Embryonic facial prominence (tissue), 1 donor: ENCODE data around the gene PEX1.
"Not testable (repeated sequence)": the region's sequence is repeated elsewhere in the genome, so short reads cannot be mapped to it uniquely, and the experiment has no call there.

ENCODE experiments used
- DNase-seq: peaks from one replicate; pipeline ENCODE4 v3.0.0-alpha.2; 2016; ENCODE audit errors: extremely low spot score

Gene PEX1

DNA sequence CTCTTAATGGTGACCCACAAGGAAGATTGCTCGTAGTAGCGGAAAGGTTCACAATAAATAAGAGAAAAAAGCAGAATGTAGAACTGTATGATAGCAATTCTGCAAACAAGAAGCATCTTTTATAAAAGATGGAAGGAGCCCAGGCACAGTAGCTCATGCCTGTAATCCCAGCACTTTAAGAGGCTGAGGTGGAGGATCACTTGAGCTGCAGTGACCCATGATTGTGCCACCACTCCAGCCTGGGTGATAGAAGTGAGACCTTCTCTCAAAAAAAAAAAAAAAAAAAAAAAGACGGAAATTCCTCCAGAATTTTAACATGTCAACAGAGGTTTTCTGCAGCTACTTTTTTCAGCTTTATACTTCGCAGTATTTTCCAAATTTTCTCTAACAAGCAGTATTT is 67.8 kb downstream of the PEX1 start:
- DNase-seq: no peak

DNA sequence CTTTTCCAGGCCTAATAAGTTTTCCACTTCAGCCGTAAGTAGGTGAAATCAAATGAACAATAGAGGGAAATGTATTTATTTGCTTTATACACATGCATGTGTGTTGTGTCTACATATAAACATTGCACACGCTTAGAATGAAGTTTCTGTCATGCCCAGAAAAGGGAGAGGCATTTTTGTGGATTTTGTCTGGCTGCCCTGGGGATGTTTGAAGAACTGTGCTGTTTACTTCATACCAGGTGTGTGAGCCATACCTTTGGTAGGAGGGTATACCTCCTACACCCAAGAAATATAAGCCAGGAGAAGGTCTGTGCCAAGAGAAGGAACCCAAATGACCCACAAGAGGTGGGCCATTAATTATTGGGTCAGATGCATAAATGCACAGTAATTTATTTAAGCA is 68.2 kb downstream of the PEX1 start:
- no peak for DNase-seq

DNA sequence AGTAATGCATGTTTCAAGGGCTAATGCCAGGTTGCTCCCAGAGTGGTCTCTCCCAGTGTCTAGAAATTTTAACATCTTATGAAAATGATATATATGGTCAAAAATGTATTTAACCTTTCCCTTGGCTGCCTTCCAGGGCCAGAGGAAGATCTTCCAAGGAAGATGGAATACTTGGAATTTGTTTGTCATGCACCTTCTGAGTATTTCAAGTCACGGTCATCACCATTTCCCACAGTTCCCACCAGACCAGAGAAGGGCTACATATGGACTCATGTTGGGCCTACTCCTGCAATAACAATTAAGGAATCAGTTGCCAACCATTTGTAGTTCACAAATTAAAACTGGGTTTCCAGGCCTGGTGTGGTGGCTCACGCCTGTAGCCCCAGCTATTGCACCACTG is 72.1 kb downstream of the PEX1 start:
- DNase-seq: no peak

DNA sequence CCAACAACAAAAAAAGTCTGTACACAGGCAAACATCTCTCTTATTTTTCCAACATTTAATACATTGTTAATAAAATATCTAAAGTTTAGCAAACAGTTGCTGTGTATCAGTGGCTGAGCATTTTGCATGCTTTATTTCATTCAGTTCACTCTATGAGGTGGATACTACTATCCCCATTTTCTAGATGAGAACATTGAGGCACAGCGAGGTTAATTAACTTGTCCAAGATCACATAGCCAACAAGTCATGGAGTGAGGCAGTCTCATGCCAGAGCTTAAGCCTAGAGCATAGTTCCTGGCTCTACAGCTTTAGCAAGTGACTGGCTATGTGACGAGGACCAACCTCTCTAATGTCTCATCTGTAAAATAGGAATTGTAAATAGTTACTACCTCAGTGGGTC is 76.7 kb downstream of the PEX1 start:
- no peak for DNase-seq

GRCh38 chr7:92448205-92448747 is 80.0 kb downstream of the PEX1 start:
- DNase-seq: no peak

- peak; percentile 84 for DNase-seq
These were observed 80.7 kb downstream of the PEX1 start, which contains the start of gene GATAD1 for GRCh38 chr7:92447345-92448204. Gene GATAD1, plus strand, starts transcription at chr7:92447482. Its CDS starts 248 bp downstream, at chr7:92447730.

DNA sequence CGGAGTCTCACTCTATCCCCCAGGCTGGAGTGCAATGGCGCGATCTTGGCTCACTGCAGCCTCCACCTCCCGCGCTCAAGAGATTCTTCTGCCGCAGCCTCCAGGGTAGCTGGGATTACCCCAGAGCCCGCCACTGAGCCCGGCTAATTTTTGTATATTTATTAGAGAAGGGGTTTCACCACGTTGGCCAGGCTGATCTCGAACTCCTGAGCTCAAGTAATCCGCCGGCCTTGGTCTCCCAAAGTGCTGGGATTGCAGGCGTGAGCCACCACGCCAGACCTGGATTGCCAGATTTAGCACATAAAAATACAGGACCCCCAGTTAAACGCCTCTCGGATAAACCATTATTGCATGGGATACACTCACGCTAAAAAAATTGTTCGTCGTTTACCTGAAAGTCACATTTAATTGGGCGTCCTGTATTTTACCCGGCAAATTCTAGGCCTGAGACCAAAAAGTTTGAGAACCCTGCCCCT is 81.4 kb downstream of the PEX1 start:
- DNase-seq: no peak

DNA sequence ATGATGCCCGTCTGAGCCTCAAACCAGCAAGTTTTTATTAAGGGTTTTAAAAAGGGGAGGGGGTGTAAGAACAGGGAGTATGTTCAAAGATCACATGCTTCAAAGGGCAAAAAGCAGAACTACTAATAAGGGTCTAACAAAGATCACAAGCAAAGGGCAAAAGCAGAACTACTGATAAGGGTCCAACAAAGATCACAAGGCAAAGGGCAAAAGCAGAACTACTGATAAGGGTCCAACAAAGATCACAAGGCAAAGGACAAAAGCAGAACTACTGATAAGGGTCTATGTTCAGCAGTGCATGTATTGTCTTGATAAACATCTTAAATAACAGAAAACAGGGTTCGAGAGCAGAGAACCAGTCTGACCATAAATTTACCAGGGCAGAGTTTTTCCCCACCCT is 85.6 kb downstream of the PEX1 start:
- not testable (repeated sequence) for DNase-seq

GRCh38 chr7:92437956-92438491 is 90.3 kb downstream of the PEX1 start:
- no peak for DNase-seq
